ENCODE data around the gene GPHA2. TPM values are rescaled to one million over a fixed set of nuclear protein-coding genes. Genes with fewer than 3 reads are reported as not detected.

Gene GPHA2
- total RNA-seq, 1 donor from 2014 or later: not detected

GRCh38 chr11:64885367-64886286 lies 50.1 kb downstream of the GPHA2 start:
- Mint-ChIP-seq H3K9me3 (ENCODE audit: unreplicated experiment) (no peaks in the 10 kb centered on the region), H3K4me1 (ENCODE audit: low read depth, unreplicated experiment) (peaks cover 13% of the 10 kb centered on the region), H3K27me3 (ENCODE audit: low read depth, unreplicated experiment) (peaks cover 5% of the 10 kb centered on the region), H3K36me3 (ENCODE audit: low read depth, unreplicated experiment) (no peaks in the 10 kb centered on the region), H3K27ac (ENCODE audit: unreplicated experiment) (no peak overlapping the region), H3K4me3 (ENCODE audit: unreplicated experiment) (no peak overlapping the region)
- H3K4me1 ChIP-seq (ENCODE audit: insufficient read depth, low read length): peaks cover 8% of the 10 kb centered on the region
- H3K79me2 ChIP-seq (ENCODE audit: insufficient read depth, low read length): no peaks in the 10 kb centered on the region
- H3K27ac ChIP-seq (ENCODE audit: low read depth, low read length): no peak overlapping the region
- TF ChIP-seq EZH2 (IDR thresholded peaks at IDR 0.05; ENCODE audit: insufficient read depth, low read length) (no peak), CTCF (IDR thresholded peaks at IDR 0.05; ENCODE audit: insufficient read depth, low read depth, low read length) (no peak)
- no peaks in the 10 kb centered on the region for H3K27me3 ChIP-seq (ENCODE audit: insufficient read depth, low read length)
- peak overlapping the region; percentile 2 for H3K4me2 ChIP-seq (ENCODE audit: low read length)
- H3K9me3 ChIP-seq (ENCODE audit: insufficient read depth, low read depth, low read length): no peaks in the 10 kb centered on the region
- DNase-seq (ENCODE audit: low read depth) (peak; percentile 76), FAIRE-seq (no peak)
- no peak overlapping the region for H2AFZ ChIP-seq (ENCODE audit: low read depth, low read length)
- H4K20me1 ChIP-seq (ENCODE audit: insufficient read depth, low read length): no peaks in the 10 kb centered on the region
- no peaks in the 10 kb centered on the region for H3K36me3 ChIP-seq (ENCODE audit: insufficient read depth, low read length)
- H3K9ac ChIP-seq (ENCODE audit: low read length): no peak overlapping the region
- H3K4me3 ChIP-seq (ENCODE audit: insufficient read depth, low read depth, low read length): no peak overlapping the region

Small RNAs within 50 kb of the gene (microRNA-seq; reads per million reads assigned to microRNA genes)
- gene MIR6749 (not detected), gene MIR6750 (2.7 reads per million, percentile 3 among the genes with 10 or more reads in this experiment)

Other genes starting within 250 kb of the GPHA2 start
- gene NRXN2, start 212.7 kb downstream of the GPHA2 start, total RNA-seq: 0.14 and 0.17 TPM in 2 replicates
- gene RASGRP2, start 191.8 kb downstream of the GPHA2 start, total RNA-seq: 3.9 and 5.4 TPM in 2 replicates
- 0.68 and 1.0 TPM in 2 replicates for gene PYGM, start 175.9 kb downstream of the GPHA2 start, total RNA-seq
- 210 and 215 TPM in 2 replicates for gene SF1, start 157.4 kb downstream of the GPHA2 start, total RNA-seq
- 11.2 and 12.3 TPM in 2 replicates for gene MAP4K2, start 132.7 kb downstream of the GPHA2 start, total RNA-seq
- gene MEN1, start 125.3 kb downstream of the GPHA2 start, total RNA-seq: 26.0 and 27.5 TPM in 2 replicates
- gene CDC42BPG, start 91.2 kb downstream of the GPHA2 start, total RNA-seq: 2.0 and 4.6 TPM in 2 replicates
- gene EHD1, start 57.3 kb downstream of the GPHA2 start, total RNA-seq: 182 and 201 TPM in 2 replicates
- 21.4 and 21.8 TPM in 2 replicates for gene ATG2A, start 18.7 kb downstream of the GPHA2 start, total RNA-seq
- gene PPP2R5B, start 11.2 kb downstream of the GPHA2 start, total RNA-seq: 22.5 and 24.1 TPM in 2 replicates
- gene MAJIN, start 36.2 kb upstream of the GPHA2 start, total RNA-seq: not detected in 2 replicates
- gene BATF2, start 61.1 kb upstream of the GPHA2 start, total RNA-seq: 4.5 and 5.0 TPM in 2 replicates
- 41.7 and 47.6 TPM in 2 replicates for gene ARL2, start 78.3 kb upstream of the GPHA2 start, total RNA-seq
- gene SNX15, start 91.5 kb upstream of the GPHA2 start, total RNA-seq: 15.4 and 18.5 TPM in 2 replicates
- gene SAC3D1, start 105.3 kb upstream of the GPHA2 start, total RNA-seq: 13.8 and 14.6 TPM in 2 replicates
- not detected in 2 replicates for gene NAALADL1, start 122.7 kb upstream of the GPHA2 start, total RNA-seq
- gene CDCA5, start 148.1 kb upstream of the GPHA2 start, total RNA-seq: 6.0 and 6.3 TPM in 2 replicates
- gene ZFPL1, start 148.3 kb upstream of the GPHA2 start, total RNA-seq: 37.9 and 46.3 TPM in 2 replicates
- gene VPS51, start 160.3 kb upstream of the GPHA2 start, total RNA-seq: 40.0 and 41.4 TPM in 2 replicates
- gene TM7SF2, start 176.0 kb upstream of the GPHA2 start, total RNA-seq: 18.0 and 23.9 TPM in 2 replicates
- gene ZNHIT2, start 181.8 kb upstream of the GPHA2 start, total RNA-seq: 8.1 and 10.0 TPM in 2 replicates
- gene FAU, start 186.2 kb upstream of the GPHA2 start, total RNA-seq: 670 and 694 TPM in 2 replicates
- gene MRPL49, start 186.4 kb upstream of the GPHA2 start, total RNA-seq: 42.6 and 45.1 TPM in 2 replicates
- 43.0 and 49.9 TPM in 2 replicates for gene SYVN1, start 198.6 kb upstream of the GPHA2 start, total RNA-seq
- not detected in 2 replicates for gene SPDYC, start 234.3 kb upstream of the GPHA2 start, total RNA-seq
- gene CAPN1, start 246.0 kb upstream of the GPHA2 start, total RNA-seq: 178 and 217 TPM in 2 replicates